ENCODE measurements around the gene SEPTIN10.

The SEPTIN10 gene

GRCh38 chr2:109507828-109508227 lies 105.9 kb downstream of the SEPTIN10 start:
- TF ChIP-seq, protein P1, sequence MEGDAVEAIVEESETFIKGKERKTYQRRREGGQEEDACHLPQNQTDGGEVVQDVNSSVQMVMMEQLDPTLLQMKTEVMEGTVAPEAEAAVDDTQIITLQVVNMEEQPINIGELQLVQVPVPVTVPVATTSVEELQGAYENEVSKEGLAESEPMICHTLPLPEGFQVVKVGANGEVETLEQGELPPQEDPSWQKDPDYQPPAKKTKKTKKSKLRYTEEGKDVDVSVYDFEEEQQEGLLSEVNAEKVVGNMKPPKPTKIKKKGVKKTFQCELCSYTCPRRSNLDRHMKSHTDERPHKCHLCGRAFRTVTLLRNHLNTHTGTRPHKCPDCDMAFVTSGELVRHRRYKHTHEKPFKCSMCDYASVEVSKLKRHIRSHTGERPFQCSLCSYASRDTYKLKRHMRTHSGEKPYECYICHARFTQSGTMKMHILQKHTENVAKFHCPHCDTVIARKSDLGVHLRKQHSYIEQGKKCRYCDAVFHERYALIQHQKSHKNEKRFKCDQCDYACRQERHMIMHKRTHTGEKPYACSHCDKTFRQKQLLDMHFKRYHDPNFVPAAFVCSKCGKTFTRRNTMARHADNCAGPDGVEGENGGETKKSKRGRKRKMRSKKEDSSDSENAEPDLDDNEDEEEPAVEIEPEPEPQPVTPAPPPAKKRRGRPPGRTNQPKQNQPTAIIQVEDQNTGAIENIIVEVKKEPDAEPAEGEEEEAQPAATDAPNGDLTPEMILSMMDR (IDR thresholded peaks at IDR 0.05; ENCODE audit: low read depth, low read length): no peak

DNA sequence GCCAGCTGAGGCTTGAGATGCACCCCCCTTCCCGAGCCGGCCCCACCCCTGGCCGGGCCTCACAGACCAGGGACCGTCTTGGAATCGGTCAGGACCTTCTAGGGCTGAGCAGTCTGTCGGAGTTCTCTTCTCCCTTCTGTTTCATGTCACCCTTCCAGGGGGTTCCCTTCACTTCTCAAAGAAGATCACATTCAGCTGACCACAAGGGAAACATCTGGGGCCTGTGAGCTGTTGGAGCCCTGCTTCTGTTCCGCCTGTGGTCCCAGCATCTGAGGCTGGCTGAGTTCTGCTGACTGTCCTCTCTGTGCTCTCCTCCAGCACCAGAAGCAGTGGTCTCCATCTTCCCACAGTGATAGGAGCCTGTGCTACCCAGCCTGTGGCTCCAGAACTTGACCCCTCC lies 106.5 kb downstream of the SEPTIN10 start:
- TF ChIP-seq, protein P1 (IDR thresholded peaks at IDR 0.05; ENCODE audit: low read depth, low read length): no peak
- no peak for DNase-seq (ENCODE audit: low read depth in 2 of 2)
- H3K4me3 ChIP-seq (replicated peaks in 1 of 2; ENCODE audit: low read depth in 2 of 2, low read length in 2 of 2): no peak overlapping the region

More at GRCh38 chr2:109507828-109508227, 105.9 kb downstream of the SEPTIN10 start:
- DNase-seq (ENCODE audit: low read depth in 2 of 2): no peak
- H3K4me3 ChIP-seq (replicated peaks in 1 of 2; ENCODE audit: low read depth in 2 of 2, low read length in 2 of 2): no peak overlapping the region

DNA sequence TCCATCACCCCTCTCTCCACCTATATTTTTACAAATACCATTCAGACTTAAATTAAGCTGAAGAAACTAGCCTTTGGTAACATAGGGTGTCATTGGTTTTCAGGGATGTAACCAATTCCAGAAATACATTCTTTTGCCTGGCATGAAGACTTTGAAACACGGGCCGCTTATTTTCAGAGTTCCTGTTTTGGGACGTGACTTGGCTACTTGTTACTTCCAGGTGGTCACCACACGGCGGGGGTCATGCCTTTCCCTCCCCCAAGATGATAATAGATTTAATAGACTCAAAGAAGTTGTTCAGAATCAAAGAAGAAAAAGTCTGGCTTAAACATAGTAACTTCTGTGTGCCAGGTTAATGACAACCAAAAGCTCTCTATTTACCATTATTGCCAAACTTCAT lies 110.6 kb downstream of the SEPTIN10 start:
- H3K4me3 ChIP-seq (replicated peaks in 1 of 2; ENCODE audit: low read depth in 2 of 2, low read length in 2 of 2): no peak overlapping the region
- TF ChIP-seq, protein P1 (IDR thresholded peaks at IDR 0.05; ENCODE audit: low read depth, low read length): no peak
- DNase-seq (ENCODE audit: low read depth in 2 of 2): no peak

GRCh38 chr2:109501461-109501860 lies 112.3 kb downstream of the SEPTIN10 start:
- no peak overlapping the region for H3K4me3 ChIP-seq (replicated peaks in 1 of 2; ENCODE audit: low read depth in 2 of 2, low read length in 2 of 2)
- no peak for DNase-seq (ENCODE audit: low read depth in 2 of 2)
- TF ChIP-seq, protein P1 (IDR thresholded peaks at IDR 0.05; ENCODE audit: low read depth, low read length): no peak

- H3K4me3 ChIP-seq (replicated peaks in 1 of 2; ENCODE audit: low read depth in 2 of 2, low read length in 2 of 2): no peak overlapping the region
- TF ChIP-seq, protein P1 (IDR thresholded peaks at IDR 0.05; ENCODE audit: low read depth, low read length): no peak
- no peak for DNase-seq (ENCODE audit: low read depth in 2 of 2)
Measured at GRCh38 chr2:109500910-109501309, 112.9 kb downstream of the SEPTIN10 start.

DNA sequence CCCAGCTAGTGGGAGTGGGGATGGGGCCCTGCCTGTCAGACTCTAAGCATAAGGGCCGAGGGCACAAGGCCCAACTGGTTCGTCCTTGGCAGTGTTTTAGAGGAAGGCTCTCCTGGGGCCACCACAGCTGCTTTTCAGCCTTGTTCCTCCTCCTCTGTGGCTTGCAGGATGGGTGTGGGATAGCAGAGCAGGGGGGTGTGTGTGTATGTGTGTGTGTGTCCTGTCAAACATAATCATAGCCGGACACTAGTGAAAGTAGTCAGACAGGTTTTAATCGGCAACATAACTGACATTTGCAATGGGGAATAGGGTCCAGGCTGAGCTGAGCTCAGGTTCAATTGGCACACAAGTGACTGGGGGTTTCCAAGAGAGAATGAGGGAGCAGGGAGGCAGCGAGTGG lies 114.2 kb downstream of the SEPTIN10 start:
- TF ChIP-seq, protein P1 (IDR thresholded peaks at IDR 0.05; ENCODE audit: low read depth, low read length): no peak
- DNase-seq (ENCODE audit: low read depth in 2 of 2): no peak
- H3K4me3 ChIP-seq (replicated peaks in 1 of 2; ENCODE audit: low read depth in 2 of 2, low read length in 2 of 2): no peak overlapping the region

GRCh38 chr2:109498906-109499305 lies 114.9 kb downstream of the SEPTIN10 start:
- no peak overlapping the region for H3K4me3 ChIP-seq (replicated peaks in 1 of 2; ENCODE audit: low read depth in 2 of 2, low read length in 2 of 2)
- no peak for DNase-seq (ENCODE audit: low read depth in 2 of 2)
- TF ChIP-seq, protein P1 (IDR thresholded peaks at IDR 0.05; ENCODE audit: low read depth, low read length): no peak
